Fibroblast of villous mesenchyme (primary cell): ENCODE measurements around the gene CHD6. TPM values are rescaled to one million over a fixed set of nuclear protein-coding genes. Genes with fewer than 3 reads are reported as not detected.

Source experiments
- DNase-seq: peaks from one replicate; pipeline ENCODE4 v3.0.0-alpha.2; 2010; ENCODE audit warnings: low read depth
- H3K4me3 ChIP-seq: 2 replicates; pipeline ENCODE4 v1.5.1; 2011; ENCODE audit warnings: low read depth, mild to moderate bottlenecking, low read length
- total RNA-seq: library from RNA; depleted of rRNA; stranded (reverse); fragments of >200 nt; gene quantifications from 2 replicates; pipeline ENCODE4 v1.2.3, GENCODE V29; 2012
- TF ChIP-seq, protein P1 (sequence below): IDR thresholded peaks from 2 replicates; pipeline ENCODE4 v1.5.1; 2012; ENCODE audit warnings: low read depth, mild to moderate bottlenecking, low read length; ENCODE audit not compliant: insufficient read depth

The CHD6 gene
- total RNA-seq, 1 donor = 33.2 TPM

GRCh38 chr20:41623625-41624375 is 5.6 kb upstream of the CHD6 start:
- TF ChIP-seq, protein P1, sequence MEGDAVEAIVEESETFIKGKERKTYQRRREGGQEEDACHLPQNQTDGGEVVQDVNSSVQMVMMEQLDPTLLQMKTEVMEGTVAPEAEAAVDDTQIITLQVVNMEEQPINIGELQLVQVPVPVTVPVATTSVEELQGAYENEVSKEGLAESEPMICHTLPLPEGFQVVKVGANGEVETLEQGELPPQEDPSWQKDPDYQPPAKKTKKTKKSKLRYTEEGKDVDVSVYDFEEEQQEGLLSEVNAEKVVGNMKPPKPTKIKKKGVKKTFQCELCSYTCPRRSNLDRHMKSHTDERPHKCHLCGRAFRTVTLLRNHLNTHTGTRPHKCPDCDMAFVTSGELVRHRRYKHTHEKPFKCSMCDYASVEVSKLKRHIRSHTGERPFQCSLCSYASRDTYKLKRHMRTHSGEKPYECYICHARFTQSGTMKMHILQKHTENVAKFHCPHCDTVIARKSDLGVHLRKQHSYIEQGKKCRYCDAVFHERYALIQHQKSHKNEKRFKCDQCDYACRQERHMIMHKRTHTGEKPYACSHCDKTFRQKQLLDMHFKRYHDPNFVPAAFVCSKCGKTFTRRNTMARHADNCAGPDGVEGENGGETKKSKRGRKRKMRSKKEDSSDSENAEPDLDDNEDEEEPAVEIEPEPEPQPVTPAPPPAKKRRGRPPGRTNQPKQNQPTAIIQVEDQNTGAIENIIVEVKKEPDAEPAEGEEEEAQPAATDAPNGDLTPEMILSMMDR = no peak
- DNase-seq = no peak
- H3K4me3 ChIP-seq = no peak overlapping the region

DNA sequence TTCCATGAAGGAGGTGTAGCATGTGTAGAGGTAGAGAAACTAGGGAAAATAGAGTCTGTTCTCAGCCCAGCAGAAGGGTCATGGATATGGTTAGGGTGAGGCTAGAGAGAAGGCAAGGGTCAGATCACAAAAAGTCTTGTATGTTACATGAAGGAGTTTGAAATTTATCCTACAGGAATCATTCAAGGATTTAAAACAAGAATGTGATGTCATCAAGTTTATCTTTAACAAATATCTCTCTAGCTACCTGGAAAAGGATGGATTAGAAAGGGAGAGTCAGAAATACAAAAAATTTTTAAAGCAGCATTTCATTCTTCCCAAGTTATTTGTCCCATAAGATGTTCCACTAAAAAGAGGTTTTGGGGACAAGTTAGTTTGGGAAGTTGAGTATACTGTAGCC is 4.4 kb upstream of the CHD6 start:
- TF ChIP-seq, protein P1 = no peak
- no peak overlapping the region for H3K4me3 ChIP-seq
- DNase-seq = no peak

DNA sequence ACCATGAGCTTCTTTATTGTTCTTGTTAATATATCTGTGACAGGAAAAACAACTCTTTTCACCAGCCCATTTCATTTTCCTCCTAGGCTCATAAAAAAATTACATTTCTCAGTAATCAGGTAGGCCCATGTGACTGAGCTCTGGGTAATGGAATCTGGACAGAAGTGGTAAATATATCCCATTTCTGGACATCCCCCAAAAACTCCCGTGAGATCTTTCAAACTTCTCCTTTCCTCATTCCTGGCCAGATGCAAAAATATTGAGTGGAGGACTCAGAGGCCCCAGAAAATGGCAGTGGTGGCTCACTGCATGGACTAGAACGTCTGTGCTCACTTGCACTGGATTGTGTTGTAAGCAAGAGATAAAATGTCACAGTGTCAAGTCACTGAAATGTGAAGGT is 3.8 kb upstream of the CHD6 start:
- TF ChIP-seq, protein P1 = no peak
- DNase-seq = no peak
- no peak overlapping the region for H3K4me3 ChIP-seq

- H3K4me3 ChIP-seq = no peak overlapping the region
These were observed 3.2 kb upstream of the CHD6 start for GRCh38 chr20:41621421-41621820.

GRCh38 chr20:41619360-41620100 is 1.4 kb upstream of the CHD6 start:
- DNase-seq = no peak
- TF ChIP-seq, protein P1 = no peak
- no peak overlapping the region for H3K4me3 ChIP-seq

More at GRCh38 chr20:41621421-41621820, 3.2 kb upstream of the CHD6 start:
- no peak for DNase-seq
- TF ChIP-seq, protein P1 = no peak

DNA sequence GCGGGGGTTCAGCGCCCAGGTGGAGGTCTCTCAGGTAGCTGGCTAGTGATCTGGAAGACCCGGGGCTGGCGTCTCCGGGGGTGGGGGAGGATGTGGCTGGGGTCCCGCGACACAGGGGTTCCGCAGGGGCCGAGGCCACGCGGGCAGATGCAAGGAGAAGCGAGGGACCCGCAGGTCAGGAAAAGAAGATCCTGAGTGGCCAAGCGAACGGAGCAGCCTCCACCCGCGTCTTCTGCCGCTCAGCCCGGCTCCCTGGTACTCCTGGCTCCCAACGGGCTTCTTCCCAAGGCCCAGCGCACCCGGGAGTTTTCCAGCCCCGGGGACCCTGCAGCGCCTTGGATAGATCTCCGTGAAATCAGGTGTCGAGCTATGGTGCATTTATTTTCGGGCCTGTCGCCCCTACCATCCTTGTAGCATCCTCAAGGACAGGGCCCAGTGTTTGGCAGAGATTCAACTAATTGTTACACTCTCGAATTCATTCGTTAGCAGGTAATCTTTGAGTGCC is 682 bp upstream of the CHD6 start:
- TF ChIP-seq, protein P1 = no peak
- DNase-seq = peak; percentile 16
- H3K4me3 ChIP-seq = peak overlapping the region; percentile 85
